Thymus (tissue), 11 donors: ENCODE measurements around the gene BTN2A1. TPM values are rescaled to one million over a fixed set of nuclear protein-coding genes. Genes with fewer than 3 reads are reported as not detected.
"Not testable (repeated sequence)": the region's sequence is repeated elsewhere in the genome, so short reads cannot be mapped to it uniquely, and the experiment has no call there.

Experiments
- DNase-seq, 9 donors: peaks; one replicate each; pipeline ENCODE4 v3.0.0-alpha.2; 2013; ENCODE audit warnings: low spot score in 9 of 9, low read depth in 6 of 9, missing footprints in 1 of 9
- H3K27ac ChIP-seq, 2 donors: one replicate each; pipeline ENCODE4 v1.5.1; 2013; ENCODE audit warnings: control low read depth in 1 of 2, low read depth in 1 of 2, low read length in 1 of 2, mild to moderate bottlenecking in 1 of 2, moderate library complexity in 1 of 2
- H3K27me3 ChIP-seq, 2 donors: one replicate each; pipeline ENCODE4 v1.5.1; 2013; ENCODE audit warnings: low read length in 1 of 2; ENCODE audit not compliant: control insufficient read depth in 2 of 2, insufficient read depth in 1 of 2
- H3K36me3 ChIP-seq, 2 donors: one replicate each; pipeline ENCODE4 v1.5.1; 2013; ENCODE audit warnings: low read length in 1 of 2, mild to moderate bottlenecking in 1 of 2, moderate library complexity in 1 of 2; ENCODE audit not compliant: control insufficient read depth in 2 of 2, insufficient read depth in 2 of 2
- H3K4me1 ChIP-seq, 2 donors: one replicate each; pipeline ENCODE4 v1.5.1; 2013; ENCODE audit warnings: low read length in 2 of 2; ENCODE audit not compliant: control insufficient read depth in 2 of 2, insufficient read depth in 2 of 2
- H3K4me3 ChIP-seq, 2 donors: one replicate each; pipeline ENCODE4 v1.5.1; 2013; ENCODE audit warnings: low read length in 2 of 2, control low read depth in 1 of 2, mild to moderate bottlenecking in 1 of 2
- H3K9me3 ChIP-seq, 2 donors: one replicate each; pipeline ENCODE4 v1.5.1; 2013; ENCODE audit warnings: low read length in 1 of 2, mild to moderate bottlenecking in 1 of 2; ENCODE audit not compliant: control insufficient read depth in 2 of 2, insufficient read depth in 1 of 2
- WGBS: extraction: QIAGEN DNeasy Blood & Tissue Kit; methylation state at CpG from one replicate; pipeline ENCODE4 v1.1.7; 2013; 5-methylcytosine and 5-hydroxymethylcytosine counted together
- polyA plus RNA-seq: library from polyadenylated mRNA; stranded (reverse); fragments of 200-250 nt; gene quantifications from one replicate; pipeline ENCODE4 v1.2.3, GENCODE V29; 2013
- total RNA-seq: library from RNA; stranded (reverse); fragments of 120-200 nt; gene quantifications from one replicate; pipeline ENCODE4 v1.2.4, GENCODE V29; 2013
- donor health status: healthy.

Gene BTN2A1
- total and polyA plus RNA-seq, 2 donors: 8.1 to 26.9 TPM

GRCh38 chr6:26459023-26459810 lies 1.5 kb downstream of the BTN2A1 start:
- peaks cover 32 to 42% of the 10 kb centered on the region in 2 donors for H3K36me3 ChIP-seq
- H3K27ac ChIP-seq: no peak overlapping the region
- 95% methylated on average over 16 of the region's 16 CpGs for WGBS

GRCh38 chr6:26461353-26461752 lies 3.6 kb downstream of the BTN2A1 start:
- not testable (repeated sequence) for DNase-seq, H3K4me3 ChIP-seq
- WGBS: 79% methylated on average over 5 of the region's 5 CpGs

More at GRCh38 chr6:26459023-26459810, 1.5 kb downstream of the BTN2A1 start:
- no peaks in the 10 kb centered on the region for H3K27me3 ChIP-seq
- H3K9me3 ChIP-seq: no peaks in the 10 kb centered on the region
- no peak for DNase-seq
- H3K4me1 ChIP-seq: peaks cover 19 to 28% of the 10 kb centered on the region in 2 donors
- no peak overlapping the region for H3K4me3 ChIP-seq

GRCh38 chr6:26464014-26464413 lies 6.3 kb downstream of the BTN2A1 start:
- DNase-seq: no peak
- Histone ChIP-seq H3K4me3 (no peak overlapping the region), H3K27ac (no peak overlapping the region), H3K27me3 (no peaks in the 10 kb centered on the region), H3K36me3 (peaks cover 78 to 89% of the 10 kb centered on the region in 2 donors), H3K9me3 (no peaks in the 10 kb centered on the region), H3K4me1 (peaks cover 13 to 20% of the 10 kb centered on the region in 2 donors)
- WGBS: 95% methylated on average over 4 of the region's 4 CpGs

More at GRCh38 chr6:26461353-26461752, 3.6 kb downstream of the BTN2A1 start:
- Histone ChIP-seq H3K4me1 (peaks cover 19 to 28% of the 10 kb centered on the region in 2 donors), H3K36me3 (peaks cover 52 to 64% of the 10 kb centered on the region in 2 donors)
- not testable (repeated sequence) for H3K27me3 ChIP-seq, H3K9me3 ChIP-seq, H3K27ac ChIP-seq

GRCh38 chr6:26464416-26465131 lies 6.8 kb downstream of the BTN2A1 start:
- H3K27me3 ChIP-seq: no peaks in the 10 kb centered on the region
- no peak for DNase-seq
- H3K4me1 ChIP-seq: peaks cover 10 to 15% of the 10 kb centered on the region in 2 donors
- H3K36me3 ChIP-seq: peaks cover 78 to 90% of the 10 kb centered on the region in 2 donors
- no peak overlapping the region for H3K4me3 ChIP-seq
- H3K27ac ChIP-seq: no peak overlapping the region
- no peaks in the 10 kb centered on the region for H3K9me3 ChIP-seq
- 98% methylated on average over 7 of the region's 7 CpGs for WGBS

GRCh38 chr6:26465776-26466175 lies 8.0 kb downstream of the BTN2A1 start:
- no peaks in the 10 kb centered on the region for H3K9me3 ChIP-seq
- no peak overlapping the region for H3K27ac ChIP-seq
- 97% methylated on average over 3 of the region's 3 CpGs for WGBS
- peaks cover 76 to 79% of the 10 kb centered on the region in 2 donors for H3K36me3 ChIP-seq
- H3K4me3 ChIP-seq: no peak overlapping the region
- H3K4me1 ChIP-seq: peaks cover 3 to 7% of the 10 kb centered on the region in 2 donors
- no peaks in the 10 kb centered on the region for H3K27me3 ChIP-seq
- DNase-seq: no peak

- Histone ChIP-seq H3K4me1 (peaks cover 0 to 2% of the 10 kb centered on the region in 2 donors), H3K9me3 (peaks cover 3 to 5% of the 10 kb centered on the region in 2 donors), H3K4me3 (no peak overlapping the region), H3K27me3 (no peaks in the 10 kb centered on the region), H3K27ac (no peak overlapping the region), H3K36me3 (peaks cover 54 to 61% of the 10 kb centered on the region in 2 donors)
- DNase-seq: no peak
- 97% methylated on average over 2 of the region's 2 CpGs for WGBS
These were observed 11.1 kb downstream of the BTN2A1 start for GRCh38 chr6:26468829-26469228.

GRCh38 chr6:26470643-26471042 lies 12.9 kb downstream of the BTN2A1 start:
- 96% methylated on average over 4 of the region's 4 CpGs for WGBS
- no peaks in the 10 kb centered on the region for H3K27me3 ChIP-seq
- DNase-seq: no peak
- H3K27ac ChIP-seq: no peak overlapping the region
- H3K9me3 ChIP-seq: peaks cover 3 to 5% of the 10 kb centered on the region in 2 donors
- H3K4me3 ChIP-seq: no peak overlapping the region
- peaks cover 9 to 18% of the 10 kb centered on the region in 2 donors for H3K4me1 ChIP-seq
- peaks cover 36 to 45% of the 10 kb centered on the region in 2 donors for H3K36me3 ChIP-seq

- Histone ChIP-seq H3K4me1 (peaks cover 9 to 23% of the 10 kb centered on the region in 2 donors), H3K27me3 (no peaks in the 10 kb centered on the region), H3K4me3 (no peak overlapping the region), H3K27ac (no peak overlapping the region), H3K36me3 (peaks cover 22 to 32% of the 10 kb centered on the region in 2 donors), H3K9me3 (peaks cover 3 to 5% of the 10 kb centered on the region in 2 donors)
- no peak for DNase-seq
These were observed 14.2 kb downstream of the BTN2A1 start for GRCh38 chr6:26471970-26472369.
